Tibial nerve (tissue), 4 donors: Measurements from ENCODE around the gene CIAO1.

ENCODE experiments used
- CTCF ChIP-seq, 5 experiments: fragments of 200-600 bp in 3 of 5; fragments of 450-650 bp in 2 of 5; sonication (generic) in 3 of 5; IDR thresholded peaks; one replicate each; pipeline ENCODE4 v1.5.1; 2016 to 2019; ENCODE audit warnings: antibody characterized with exemption in 5 of 5, mild to moderate bottlenecking in 3 of 5, moderate library complexity in 2 of 5
- EP300 ChIP-seq, 2 donors: sonication (generic); formaldehyde crosslinking; IDR thresholded peaks; one replicate each; pipeline ENCODE4 v1.6.1; 2017; ENCODE audit warnings: antibody characterized with exemption in 2 of 2, mild to moderate bottlenecking in 1 of 2
- POLR2A ChIP-seq, 2 donors: fragments of 450-650 bp; IDR thresholded peaks; one replicate each; pipeline ENCODE4 v1.6.1; 2017; ENCODE audit warnings: antibody characterized with exemption in 2 of 2, mild to moderate bottlenecking in 2 of 2, moderate library complexity in 2 of 2

- TF ChIP-seq CTCF (IDR thresholded peaks at IDR 0.05) (no peak), EP300 (IDR thresholded peaks at IDR 0.05) (no peak), POLR2A (IDR thresholded peaks at IDR 0.05) (no peak)
Observed at GRCh38 chr2:96218508-96219131, 47.4 kb upstream of the CIAO1 start.
